ENCODE measurements around the gene COTL1. TPM values are rescaled to one million over a fixed set of nuclear protein-coding genes. Genes with fewer than 3 reads are reported as not detected.
"Not testable (repeated sequence)": the region's sequence is repeated elsewhere in the genome, so short reads cannot be mapped to it uniquely, and the experiment has no call there.

Gene COTL1
- total RNA-seq, 2 donors from 2014 or later = 79.1 to 138 TPM

DNA sequence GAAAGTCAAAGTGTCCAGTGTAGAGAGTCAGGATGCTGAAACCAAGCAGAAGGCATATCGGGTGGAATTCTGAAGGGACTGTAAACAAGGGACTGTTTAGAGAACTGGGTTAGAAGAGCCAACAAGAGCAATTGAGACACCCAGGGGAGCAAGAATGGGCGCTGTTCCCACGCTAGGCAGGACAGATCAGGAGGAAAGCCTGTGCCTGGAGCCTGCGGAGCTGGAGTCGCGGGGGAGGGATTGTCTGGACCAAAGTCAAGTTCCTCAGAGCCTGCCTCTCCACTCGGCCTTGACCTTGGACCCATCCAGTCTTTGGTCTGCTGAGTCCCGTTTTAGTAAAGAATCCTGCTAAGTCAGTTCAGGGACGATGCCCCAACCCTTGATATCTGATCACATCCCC, 15.7 kb upstream of the COTL1 start:
- Histone ChIP-seq H3K4me1 (no peaks in the 10 kb centered on the region), H3K4me3 (no peak overlapping the region), H3K27me3 (no peaks in the 10 kb centered on the region), H3K36me3 (no peaks in the 10 kb centered on the region), H3K9ac (ENCODE audit: low read depth in 2 of 2, low read length in 2 of 2) (no peak overlapping the region), H3K9me3 (no peaks in the 10 kb centered on the region), H3K27ac (no peak overlapping the region)
- no peak for DNase-seq
- no peak for TF ChIP-seq CTCF (IDR thresholded peaks at IDR 0.05)
- intact Hi-C loops (cut with DNase I) = no loop called here

GRCh38 chr16:84632862-84633261, 15.0 kb upstream of the COTL1 start:
- H3K27ac ChIP-seq; H3K36me3 ChIP-seq; H3K4me3 ChIP-seq; H3K9ac ChIP-seq (ENCODE audit: low read depth in 2 of 2, low read length in 2 of 2); H3K9me3 ChIP-seq; H3K4me1 ChIP-seq; DNase-seq; H3K27me3 ChIP-seq; intact Hi-C loops (cut with DNase I): not testable (repeated sequence)

- no peak overlapping the region for H3K27ac ChIP-seq
- no peaks in the 10 kb centered on the region for H3K9me3 ChIP-seq
- TF ChIP-seq CTCF (IDR thresholded peaks at IDR 0.05) = no peak
- intact Hi-C loops (cut with DNase I) = no loop called here
- H3K4me1 ChIP-seq = no peaks in the 10 kb centered on the region
- no peak for DNase-seq
- H3K4me3 ChIP-seq = no peak overlapping the region
- H3K9ac ChIP-seq (ENCODE audit: low read depth in 2 of 2, low read length in 2 of 2) = no peak overlapping the region
- no peaks in the 10 kb centered on the region for H3K27me3 ChIP-seq
- no peaks in the 10 kb centered on the region for H3K36me3 ChIP-seq
Measured at GRCh38 chr16:84631886-84632285, 14.0 kb upstream of the COTL1 start.

DNA sequence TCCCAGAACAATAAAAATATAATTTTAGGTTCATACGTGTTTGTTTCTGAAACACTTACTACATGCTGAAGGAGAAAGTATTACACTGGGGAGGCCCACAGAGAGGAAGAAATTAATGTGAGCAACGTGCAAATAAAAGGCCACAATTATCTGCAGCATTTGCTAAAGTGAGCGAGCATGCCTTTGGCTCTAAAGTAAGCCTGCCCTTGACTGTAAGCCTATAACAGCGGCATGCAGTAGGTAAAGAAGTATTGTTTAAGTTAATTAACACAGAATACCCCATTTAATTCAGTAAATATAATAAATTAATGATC, 13.2 kb upstream of the COTL1 start:
- H3K9me3 ChIP-seq = no peaks in the 10 kb centered on the region
- H3K27me3 ChIP-seq = no peaks in the 10 kb centered on the region
- H3K4me3 ChIP-seq = no peak overlapping the region
- H3K27ac ChIP-seq = no peak overlapping the region
- DNase-seq = no peak
- no peak for TF ChIP-seq CTCF (IDR thresholded peaks at IDR 0.05)
- no peaks in the 10 kb centered on the region for H3K4me1 ChIP-seq
- H3K36me3 ChIP-seq = no peaks in the 10 kb centered on the region
- no peak overlapping the region for H3K9ac ChIP-seq (ENCODE audit: low read depth in 2 of 2, low read length in 2 of 2)
- intact Hi-C loops (cut with DNase I) = no loop called here

DNA sequence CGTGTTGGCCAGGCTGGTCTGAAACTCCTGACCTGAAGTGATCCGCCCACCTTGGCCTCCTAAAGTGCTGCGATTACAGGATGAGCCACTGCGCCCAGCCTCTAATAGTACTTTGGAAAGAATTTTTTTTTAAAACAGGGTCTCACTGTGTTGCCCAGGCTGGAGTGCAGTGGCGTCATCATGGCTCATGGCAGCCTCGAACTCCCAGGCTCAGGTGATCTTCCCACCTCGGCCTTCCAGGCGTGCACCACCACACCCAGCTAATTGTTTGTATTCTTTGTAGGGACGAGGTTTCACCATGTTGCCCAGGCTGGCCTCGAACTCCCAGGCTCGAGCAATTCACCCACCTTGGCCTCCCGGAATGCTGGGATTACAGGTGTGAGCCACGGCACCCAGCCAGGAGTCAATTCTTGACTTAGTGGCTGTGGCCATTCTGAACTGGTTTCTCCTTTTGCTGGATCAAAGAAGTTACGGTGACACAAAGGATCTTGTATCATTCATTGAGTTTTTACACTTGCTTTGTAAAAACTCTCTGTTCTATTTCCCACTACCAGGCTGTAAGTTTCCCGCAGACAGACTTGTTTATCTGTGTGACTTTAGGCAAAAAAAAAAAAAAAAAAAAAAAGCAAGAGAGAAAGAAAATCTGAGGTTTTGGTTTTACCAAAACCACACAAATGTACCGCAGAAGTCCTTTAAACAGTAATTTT, 12.7 kb upstream of the COTL1 start:
- DNase-seq = no peak
- TF ChIP-seq CTCF (IDR thresholded peaks at IDR 0.05) = no peak
- no peaks in the 10 kb centered on the region for H3K9me3 ChIP-seq
- no peaks in the 10 kb centered on the region for H3K27me3 ChIP-seq
- no peak overlapping the region for H3K4me3 ChIP-seq
- intact Hi-C loops (cut with DNase I) = no loop called here
- H3K36me3 ChIP-seq = no peaks in the 10 kb centered on the region
- no peaks in the 10 kb centered on the region for H3K4me1 ChIP-seq
- H3K9ac ChIP-seq (ENCODE audit: low read depth in 2 of 2, low read length in 2 of 2) = no peak overlapping the region
- H3K27ac ChIP-seq = no peak overlapping the region

GRCh38 chr16:84630009-84630408, 12.1 kb upstream of the COTL1 start:
- H3K27me3 ChIP-seq = no peaks in the 10 kb centered on the region
- intact Hi-C loops (cut with DNase I) = no loop called here

More at GRCh38 chr16:84630009-84630408, 12.1 kb upstream of the COTL1 start:
- Histone ChIP-seq H3K9me3 (no peaks in the 10 kb centered on the region), H3K9ac (ENCODE audit: low read depth in 2 of 2, low read length in 2 of 2) (no peak overlapping the region), H3K36me3 (no peaks in the 10 kb centered on the region), H3K4me1 (no peaks in the 10 kb centered on the region), H3K27ac (no peak overlapping the region), H3K4me3 (no peak overlapping the region)
- DNase-seq = no peak
- no peak for TF ChIP-seq CTCF (IDR thresholded peaks at IDR 0.05)
